ENCODE results near the gene LSR. TPM values are rescaled to one million over a fixed set of nuclear protein-coding genes. Genes with fewer than 3 reads are reported as not detected.

Gene LSR
- total and polyA plus RNA-seq, 2 of the 4 experiments (the other 2 are of a cell fraction), result 0.18 to 0.44 TPM

Other genes with a start within 250 kb of the LSR start
- 11.1 and 11.4 TPM in 2 replicates for gene GRAMD1A, start 248.7 kb upstream of the LSR start, total RNA-seq (2012; rRNA removed)
- gene GRAMD1A, start 248.7 kb upstream of the LSR start, polyA plus RNA-seq (2012; rRNA removed), result 63.0 and 65.2 TPM in 2 replicates
- gene SCN1B, start 218.5 kb upstream of the LSR start, total RNA-seq (2012; rRNA removed), result 2.0 and 2.2 TPM in 2 replicates
- gene SCN1B, start 218.5 kb upstream of the LSR start, polyA plus RNA-seq (2012; rRNA removed), result 9.6 and 10.6 TPM in 2 replicates
- gene HPN, start 207.3 kb upstream of the LSR start, total RNA-seq (2012; rRNA removed), result not detected in 2 replicates
- gene HPN, start 207.3 kb upstream of the LSR start, polyA plus RNA-seq (2012; rRNA removed), result not detected in 2 replicates
- not detected in 2 replicates for gene FXYD3, start 133.2 kb upstream of the LSR start, total RNA-seq (2012; rRNA removed)
- not detected in 2 replicates for gene FXYD3, start 133.2 kb upstream of the LSR start, polyA plus RNA-seq (2012; rRNA removed)
- gene LGI4, start 113.9 kb upstream of the LSR start, total RNA-seq (2012; rRNA removed), result not detected in 2 replicates
- gene LGI4, start 113.9 kb upstream of the LSR start, polyA plus RNA-seq (2012; rRNA removed), result 0.06 and 0.10 TPM in 2 replicates
- gene FXYD1, start 110.2 kb upstream of the LSR start, total RNA-seq (2012; rRNA removed), result 0.18 TPM in 1 of 2 replicates, not detected in the other
- gene FXYD1, start 110.2 kb upstream of the LSR start, polyA plus RNA-seq (2012; rRNA removed), result 2.7 and 3.9 TPM in 2 replicates
- not detected in 2 replicates for gene FXYD7, start 105.7 kb upstream of the LSR start, total RNA-seq (2012; rRNA removed)
- gene FXYD7, start 105.7 kb upstream of the LSR start, polyA plus RNA-seq (2012; rRNA removed), result 0.31 and 0.39 TPM in 2 replicates
- gene FXYD5, start 94.3 kb upstream of the LSR start, total RNA-seq (2012; rRNA removed), result 45.8 and 53.6 TPM in 2 replicates
- 245 and 287 TPM in 2 replicates for gene FXYD5, start 94.3 kb upstream of the LSR start, polyA plus RNA-seq (2012; rRNA removed)
- not detected in 2 replicates for gene FAM187B, start 20.3 kb upstream of the LSR start, total RNA-seq (2012; rRNA removed)
- gene FAM187B, start 20.3 kb upstream of the LSR start, polyA plus RNA-seq (2012; rRNA removed), result not detected in 2 replicates
- gene USF2, start 20.0 kb downstream of the LSR start, total RNA-seq (2012; rRNA removed), result 21.3 and 27.5 TPM in 2 replicates
- 65.6 and 82.5 TPM in 2 replicates for gene USF2, start 20.0 kb downstream of the LSR start, polyA plus RNA-seq (2012; rRNA removed)
- gene HAMP, start 33.5 kb downstream of the LSR start, total RNA-seq (2012; rRNA removed), result under 0.01 TPM in 2 replicates
- not detected in 2 replicates for gene HAMP, start 33.5 kb downstream of the LSR start, polyA plus RNA-seq (2012; rRNA removed)
- not detected in 2 replicates for gene MAG, start 43.2 kb downstream of the LSR start, total RNA-seq (2012; rRNA removed)
- gene MAG, start 43.2 kb downstream of the LSR start, polyA plus RNA-seq (2012; rRNA removed), result not detected in 2 replicates
- gene CD22, start 80.2 kb downstream of the LSR start, total RNA-seq (2012; rRNA removed), result 0.18 TPM in 1 of 2 replicates, not detected in the other
- 0.22 TPM in 2 replicates for gene CD22, start 80.2 kb downstream of the LSR start, polyA plus RNA-seq (2012; rRNA removed)
- gene FFAR1, start 98.9 kb downstream of the LSR start, total RNA-seq (2012; rRNA removed), result not detected in 2 replicates
- gene FFAR1, start 98.9 kb downstream of the LSR start, polyA plus RNA-seq (2012; rRNA removed), result not detected in 2 replicates
- gene FFAR3, start 109.5 kb downstream of the LSR start, total RNA-seq (2012; rRNA removed), result not detected in 2 replicates
- not detected in 2 replicates for gene FFAR3, start 109.5 kb downstream of the LSR start, polyA plus RNA-seq (2012; rRNA removed)
- gene GPR42, start 122.1 kb downstream of the LSR start, total RNA-seq (2012; rRNA removed), result not detected in 2 replicates
- not detected in 2 replicates for gene GPR42, start 122.1 kb downstream of the LSR start, polyA plus RNA-seq (2012; rRNA removed)
- not detected in 2 replicates for gene FFAR2, start 199.3 kb downstream of the LSR start, total RNA-seq (2012; rRNA removed)
- gene FFAR2, start 199.3 kb downstream of the LSR start, polyA plus RNA-seq (2012; rRNA removed), result not detected in 2 replicates
- gene KRTDAP, start 241.5 kb downstream of the LSR start, total RNA-seq (2012; rRNA removed), result not detected in 2 replicates
- gene KRTDAP, start 241.5 kb downstream of the LSR start, polyA plus RNA-seq (2012; rRNA removed), result not detected in 2 replicates

All from IMR-90 (cell line).